ENCODE results near the gene GOLIM4. TPM values are rescaled to one million over a fixed set of nuclear protein-coding genes. Genes with fewer than 3 reads are reported as not detected.
A peak's percentile ranks its signal among the peaks of the same experiment; 100 is the strongest.
"Not testable (repeated sequence)": the region's sequence is repeated elsewhere in the genome, so short reads cannot be mapped to it uniquely, and the experiment has no call there.

GOLIM4 gene
- total RNA-seq, 2 donors from 2014 or later = 3.5 to 6.3 TPM

DNA sequence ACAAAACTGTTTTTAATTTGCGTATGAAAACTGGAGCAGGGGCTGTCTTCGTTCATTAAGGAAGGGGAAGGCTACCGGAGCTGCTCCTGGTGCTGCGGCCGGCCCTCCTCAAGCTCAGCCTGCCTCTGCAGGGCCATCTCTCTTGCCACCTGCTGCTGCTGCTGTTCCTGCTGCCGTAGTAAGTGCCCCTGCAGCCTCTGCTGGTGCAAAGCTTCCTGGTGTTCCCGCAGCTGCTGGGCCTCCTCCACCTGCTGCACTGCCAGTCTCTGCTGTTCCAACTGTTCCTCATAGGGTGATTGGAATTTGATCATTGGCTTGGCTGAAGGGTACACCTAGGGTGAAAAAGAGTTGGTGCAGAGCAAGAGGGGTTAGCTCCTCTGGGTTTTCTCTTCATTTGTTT lies 66.0 kb downstream of the GOLIM4 start:
- ATAC-seq (replicated peaks) = no peak
- Mint-ChIP-seq H3K4me1 (no peaks in the 10 kb centered on the region), H3K36me3 (ENCODE audit: low read depth) (no peaks in the 10 kb centered on the region), H3K9me3 (no peaks in the 10 kb centered on the region), H3K4me3 (no peak overlapping the region), H3K27ac (no peak overlapping the region), H3K27me3 (no peaks in the 10 kb centered on the region)

DNA sequence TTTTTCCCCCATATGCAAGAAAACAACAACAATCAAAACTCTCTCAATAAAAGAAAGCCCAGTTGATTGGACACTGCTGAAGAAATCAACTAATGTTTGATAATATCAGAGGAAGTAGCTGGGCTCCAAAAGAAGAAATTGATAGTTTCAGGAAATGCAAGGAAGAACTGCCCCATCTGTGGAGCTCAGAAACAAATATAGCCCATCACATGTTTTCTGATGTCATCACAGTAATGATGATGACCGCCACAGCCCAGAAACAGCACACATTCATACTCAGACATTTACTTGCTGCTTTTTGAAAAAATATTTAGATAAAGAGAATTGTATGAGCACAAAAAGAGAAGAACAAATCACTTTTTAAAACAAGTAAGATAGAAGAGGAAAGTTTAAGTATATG lies 67.6 kb downstream of the GOLIM4 start:
- H3K36me3 Mint-ChIP-seq (ENCODE audit: low read depth) = no peaks in the 10 kb centered on the region
- H3K27ac Mint-ChIP-seq = no peak overlapping the region

DNA sequence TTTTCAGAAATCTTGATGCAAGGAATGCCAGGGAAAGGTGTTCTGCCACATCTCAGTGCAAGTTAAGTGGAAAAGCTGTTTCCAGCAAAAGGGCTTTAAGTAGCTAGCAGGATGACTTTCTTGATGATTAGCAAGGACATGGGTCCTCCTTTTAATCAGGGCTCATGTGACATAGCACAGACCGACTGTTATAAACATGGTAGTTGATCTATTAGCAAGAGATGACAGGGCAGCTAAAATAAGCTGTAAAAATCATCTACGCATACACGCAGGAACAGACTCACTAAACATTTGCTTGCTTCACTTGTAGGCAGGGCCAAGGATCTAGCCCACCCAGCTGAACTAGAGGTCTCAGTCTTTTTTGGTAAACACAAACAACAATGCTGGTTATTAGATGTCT lies 69.0 kb downstream of the GOLIM4 start:
- no peak overlapping the region for H3K27ac Mint-ChIP-seq
- no peaks in the 10 kb centered on the region for H3K36me3 Mint-ChIP-seq (ENCODE audit: low read depth)
- no peaks in the 10 kb centered on the region for H3K4me1 Mint-ChIP-seq
- H3K27me3 Mint-ChIP-seq = no peaks in the 10 kb centered on the region
- H3K9me3 Mint-ChIP-seq = no peaks in the 10 kb centered on the region
- H3K4me3 Mint-ChIP-seq = no peak overlapping the region
- ATAC-seq (replicated peaks) = no peak

More for the DNA sequence above, 67.6 kb downstream of the GOLIM4 start:
- Mint-ChIP-seq H3K4me1 (no peaks in the 10 kb centered on the region), H3K27me3 (no peaks in the 10 kb centered on the region), H3K9me3 (no peaks in the 10 kb centered on the region), H3K4me3 (no peak overlapping the region)
- ATAC-seq (replicated peaks) = no peak

DNA sequence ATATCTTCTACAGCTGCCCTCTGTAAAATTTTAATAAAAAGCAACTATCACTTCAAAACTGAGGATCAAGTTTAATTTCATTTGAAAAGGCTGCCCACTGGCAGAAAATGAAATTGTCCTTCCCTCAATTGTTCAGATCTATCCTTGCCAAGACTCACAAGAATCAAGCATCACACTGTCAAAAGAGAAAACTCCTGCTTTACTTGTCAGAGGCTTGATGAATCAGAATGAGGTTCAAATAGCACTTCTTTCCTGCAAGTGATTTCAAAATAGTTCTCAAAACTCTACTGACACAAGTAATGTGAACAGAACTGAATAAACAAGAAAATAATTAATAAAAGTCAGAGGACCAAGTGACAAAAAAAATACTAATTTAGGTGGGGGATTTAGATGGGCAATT lies 70.6 kb downstream of the GOLIM4 start:
- peak; percentile 50 for ATAC-seq (replicated peaks)
- no peaks in the 10 kb centered on the region for H3K36me3 Mint-ChIP-seq (ENCODE audit: low read depth)
- H3K27ac Mint-ChIP-seq = peak overlapping the region; percentile 63
- no peaks in the 10 kb centered on the region for H3K27me3 Mint-ChIP-seq
- peak overlapping the region; percentile 55 for H3K4me3 Mint-ChIP-seq
- H3K9me3 Mint-ChIP-seq = no peaks in the 10 kb centered on the region
- no peaks in the 10 kb centered on the region for H3K4me1 Mint-ChIP-seq

DNA sequence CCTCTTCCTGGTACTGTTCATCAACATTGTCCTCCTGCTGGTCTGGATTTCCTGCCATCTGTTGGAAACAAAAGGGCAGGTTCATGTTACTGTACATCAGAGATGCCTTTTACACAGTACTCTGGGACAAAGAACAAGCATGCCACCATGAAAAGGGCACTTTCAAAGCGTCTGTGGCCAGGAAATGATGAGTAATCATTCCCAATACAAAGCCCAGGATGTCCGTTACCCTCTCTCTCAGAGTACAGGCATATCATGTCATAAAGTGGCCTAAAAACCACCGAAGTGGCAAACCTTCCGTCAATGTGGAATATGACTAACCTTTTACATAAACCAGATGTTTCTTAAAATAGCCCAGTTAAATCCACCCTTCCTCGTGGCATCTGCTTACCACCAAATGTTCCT lies 71.2 kb downstream of the GOLIM4 start:
- H3K4me1 Mint-ChIP-seq = no peaks in the 10 kb centered on the region
- H3K27me3 Mint-ChIP-seq = no peaks in the 10 kb centered on the region
- no peaks in the 10 kb centered on the region for H3K9me3 Mint-ChIP-seq
- H3K4me3 Mint-ChIP-seq = peak overlapping the region; percentile 55
- H3K27ac Mint-ChIP-seq = peak overlapping the region; percentile 63
- peak; percentile 93 for ATAC-seq (replicated peaks)
- no peaks in the 10 kb centered on the region for H3K36me3 Mint-ChIP-seq (ENCODE audit: low read depth)

DNA sequence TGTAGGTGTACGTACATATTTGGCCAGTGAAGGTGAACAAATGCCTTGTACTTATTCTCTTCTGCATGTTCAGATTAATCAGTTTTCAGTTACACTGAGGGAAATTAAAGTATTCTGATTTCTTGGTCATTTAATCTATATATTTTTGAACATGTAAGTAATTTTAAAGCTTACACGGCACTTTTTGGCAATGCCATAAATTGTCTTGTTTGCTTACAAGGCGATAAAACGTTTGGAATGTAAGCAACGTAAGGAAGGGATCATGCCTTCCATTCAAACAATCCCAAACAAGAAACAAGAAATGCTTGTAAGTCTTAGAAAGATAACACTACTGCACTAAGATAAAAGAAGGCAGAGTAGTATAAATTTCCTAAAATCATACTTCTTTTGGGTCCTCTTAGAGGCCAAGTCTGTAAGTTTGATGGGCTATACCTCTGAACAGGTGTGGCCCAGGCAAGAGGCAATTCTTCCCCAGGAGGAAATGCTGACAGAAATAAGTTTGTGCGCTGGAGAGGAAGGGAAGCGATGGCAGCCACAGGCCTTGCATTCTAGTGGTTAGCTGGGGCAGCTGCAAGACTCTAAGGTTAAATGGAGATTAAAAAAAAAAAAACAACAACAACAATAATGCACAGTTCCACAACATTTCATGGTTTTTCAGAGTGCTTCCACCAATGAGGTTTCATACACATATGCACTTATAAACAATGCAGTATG lies 73.8 kb downstream of the GOLIM4 start:
- Mint-ChIP-seq H3K9me3 (no peaks in the 10 kb centered on the region), H3K4me1 (no peaks in the 10 kb centered on the region), H3K4me3 (no peak overlapping the region), H3K27me3 (no peaks in the 10 kb centered on the region), H3K27ac (no peak overlapping the region), H3K36me3 (ENCODE audit: low read depth) (no peaks in the 10 kb centered on the region)
- ATAC-seq (replicated peaks) = no peak

DNA sequence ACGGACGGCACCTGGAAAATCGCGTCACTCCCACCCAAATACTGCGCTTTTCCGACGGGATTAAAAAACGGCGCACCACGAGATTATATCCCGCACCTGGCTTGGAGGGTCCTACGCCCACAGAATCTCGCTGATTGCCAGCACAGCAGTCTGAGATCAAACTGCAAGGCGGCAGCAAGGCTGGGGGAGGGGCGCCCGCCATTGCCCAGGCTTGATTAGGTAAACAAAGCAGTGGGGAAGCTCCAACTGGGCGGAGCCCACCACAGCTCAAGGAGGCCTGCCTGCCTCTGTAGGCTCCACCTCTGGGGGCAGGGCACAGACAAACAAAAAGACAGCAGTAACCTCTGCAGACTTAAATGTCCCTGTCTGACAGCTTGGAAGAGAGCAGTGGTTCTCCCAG lies 84.4 kb downstream of the GOLIM4 start:
- not testable (repeated sequence) for H3K4me1 Mint-ChIP-seq; H3K27ac Mint-ChIP-seq; H3K27me3 Mint-ChIP-seq; H3K36me3 Mint-ChIP-seq (ENCODE audit: low read depth); ATAC-seq (replicated peaks); H3K9me3 Mint-ChIP-seq; H3K4me3 Mint-ChIP-seq

DNA sequence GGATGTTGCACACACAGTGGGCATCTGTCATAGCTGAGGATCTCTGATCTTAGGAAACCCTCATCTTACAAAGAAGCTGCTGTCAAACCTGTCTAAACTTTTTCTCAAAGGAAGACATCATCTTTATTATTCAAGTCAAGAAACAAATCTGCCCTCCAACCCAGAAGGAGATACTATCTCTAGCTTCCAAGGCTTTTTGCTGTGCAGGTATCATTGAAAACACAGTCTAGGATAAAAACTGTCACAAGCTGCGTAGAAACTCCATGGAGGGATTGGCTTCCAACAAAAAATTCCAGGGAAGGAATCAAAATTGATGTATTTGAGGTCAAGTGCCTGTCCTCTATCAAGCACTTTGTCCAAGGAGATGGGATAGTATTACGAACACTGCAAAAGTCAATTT lies 89.1 kb downstream of the GOLIM4 start:
- no peaks in the 10 kb centered on the region for H3K36me3 Mint-ChIP-seq (ENCODE audit: low read depth)
- no peak for ATAC-seq (replicated peaks)
- no peaks in the 10 kb centered on the region for H3K4me1 Mint-ChIP-seq
- no peak overlapping the region for H3K27ac Mint-ChIP-seq
- H3K4me3 Mint-ChIP-seq = no peak overlapping the region
- peaks cover 3% of the 10 kb centered on the region for H3K9me3 Mint-ChIP-seq
- H3K27me3 Mint-ChIP-seq = peaks cover 6% of the 10 kb centered on the region

DNA sequence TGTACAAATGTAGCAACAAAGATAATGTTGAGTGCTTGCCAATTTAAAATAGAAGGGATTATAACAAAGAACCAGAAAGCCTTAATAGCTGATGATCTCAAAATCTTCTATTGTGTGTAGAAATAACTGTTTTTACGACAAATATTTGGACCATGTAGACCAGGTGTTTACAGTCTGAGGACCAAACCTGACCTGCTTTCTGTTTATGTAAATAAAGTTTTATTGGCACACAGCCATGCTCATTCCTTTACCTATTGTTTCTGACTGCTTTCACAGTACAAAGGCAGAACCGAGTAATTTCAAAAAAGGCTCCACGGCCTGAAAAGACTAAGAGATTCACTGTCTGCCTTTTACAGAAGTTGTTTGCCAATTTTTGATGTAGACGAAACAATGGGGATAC lies 91.8 kb downstream of the GOLIM4 start:
- no peak overlapping the region for H3K27ac Mint-ChIP-seq
- no peak overlapping the region for H3K4me3 Mint-ChIP-seq
- no peaks in the 10 kb centered on the region for H3K36me3 Mint-ChIP-seq (ENCODE audit: low read depth)
- peaks cover 6% of the 10 kb centered on the region for H3K27me3 Mint-ChIP-seq
- H3K4me1 Mint-ChIP-seq = no peaks in the 10 kb centered on the region
- no peak for ATAC-seq (replicated peaks)
- peaks cover 3% of the 10 kb centered on the region for H3K9me3 Mint-ChIP-seq

DNA sequence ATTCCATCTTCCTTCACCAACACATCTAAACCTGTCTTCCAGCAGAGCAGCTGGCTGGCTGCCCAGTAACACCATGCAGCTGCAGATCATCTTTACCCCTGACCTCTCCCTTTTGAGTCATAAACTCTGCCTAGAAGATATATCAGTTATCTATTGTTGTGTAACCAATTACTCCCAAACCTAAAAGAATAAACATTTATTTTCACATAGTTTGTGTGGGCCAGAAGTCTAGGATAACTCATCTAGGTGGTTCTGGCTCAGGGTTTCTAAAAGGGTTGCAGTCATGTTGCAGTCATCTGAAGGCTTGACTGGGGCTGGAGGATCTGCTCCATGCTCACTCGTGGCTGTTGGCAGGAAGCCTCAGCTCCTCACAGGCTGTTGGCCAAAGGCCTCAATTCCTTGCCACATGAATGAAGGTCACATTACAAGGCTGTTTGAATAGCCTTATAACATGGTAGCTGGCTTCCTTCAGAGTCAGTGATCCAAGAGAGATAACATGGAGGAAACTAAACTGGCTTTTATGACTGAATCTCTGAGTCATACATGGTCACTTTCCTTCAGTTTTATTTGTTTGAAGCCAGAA lies 92.8 kb downstream of the GOLIM4 start:
- H3K4me3 Mint-ChIP-seq = no peak overlapping the region
- peak; percentile 52 for ATAC-seq (replicated peaks)
- peaks cover 3% of the 10 kb centered on the region for H3K9me3 Mint-ChIP-seq
- no peaks in the 10 kb centered on the region for H3K36me3 Mint-ChIP-seq (ENCODE audit: low read depth)
- no peaks in the 10 kb centered on the region for H3K4me1 Mint-ChIP-seq
- H3K27me3 Mint-ChIP-seq = peaks cover 6% of the 10 kb centered on the region
- H3K27ac Mint-ChIP-seq = no peak overlapping the region

DNA sequence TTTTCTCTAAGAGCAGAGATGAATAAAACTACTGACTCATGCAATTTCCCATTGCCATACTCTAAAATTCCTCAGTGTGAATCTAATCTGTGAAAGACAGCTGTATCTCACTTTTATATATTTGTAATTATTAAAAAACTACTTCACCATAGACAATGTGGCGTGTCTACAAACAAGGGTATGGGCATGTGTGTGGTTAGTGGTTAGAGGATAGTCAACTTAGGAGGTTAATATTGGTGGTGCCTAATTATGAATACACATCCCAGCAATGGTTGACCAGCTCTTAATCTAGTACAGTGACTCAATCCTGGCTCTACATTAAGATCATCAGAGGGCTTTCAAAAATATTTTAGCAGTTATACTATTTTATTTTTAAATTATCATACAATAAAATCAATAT lies 94.5 kb downstream of the GOLIM4 start:
- Mint-ChIP-seq H3K9me3 (peaks cover 3% of the 10 kb centered on the region), H3K4me3 (no peak overlapping the region), H3K27me3 (peaks cover 3% of the 10 kb centered on the region), H3K4me1 (no peaks in the 10 kb centered on the region), H3K27ac (no peak overlapping the region), H3K36me3 (ENCODE audit: low read depth) (no peaks in the 10 kb centered on the region)
- ATAC-seq (replicated peaks) = no peak

DNA sequence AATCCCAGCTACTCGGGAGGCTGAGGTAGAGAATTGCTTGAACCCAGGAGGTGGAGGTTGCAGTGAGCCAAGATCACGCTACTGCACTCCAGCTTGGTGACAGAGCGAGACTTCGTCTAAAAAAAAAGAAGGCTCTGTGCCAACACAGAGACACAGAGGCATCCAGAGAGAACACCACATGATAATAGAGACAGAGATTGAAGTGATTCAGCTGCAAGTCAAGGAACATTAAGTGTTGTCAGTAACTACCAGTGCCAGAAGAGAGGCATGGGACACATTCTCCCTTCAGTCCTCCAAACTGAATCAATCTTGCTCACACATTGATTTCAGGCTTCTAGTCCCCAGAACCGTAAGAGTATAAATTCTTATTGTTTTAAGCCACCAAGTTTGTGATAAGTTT lies 97.5 kb downstream of the GOLIM4 start:
- Mint-ChIP-seq H3K4me3 (no peak overlapping the region), H3K27me3 (no peaks in the 10 kb centered on the region), H3K4me1 (no peaks in the 10 kb centered on the region), H3K27ac (no peak overlapping the region), H3K36me3 (ENCODE audit: low read depth) (no peaks in the 10 kb centered on the region), H3K9me3 (no peaks in the 10 kb centered on the region)
- ATAC-seq (replicated peaks) = no peak

DNA sequence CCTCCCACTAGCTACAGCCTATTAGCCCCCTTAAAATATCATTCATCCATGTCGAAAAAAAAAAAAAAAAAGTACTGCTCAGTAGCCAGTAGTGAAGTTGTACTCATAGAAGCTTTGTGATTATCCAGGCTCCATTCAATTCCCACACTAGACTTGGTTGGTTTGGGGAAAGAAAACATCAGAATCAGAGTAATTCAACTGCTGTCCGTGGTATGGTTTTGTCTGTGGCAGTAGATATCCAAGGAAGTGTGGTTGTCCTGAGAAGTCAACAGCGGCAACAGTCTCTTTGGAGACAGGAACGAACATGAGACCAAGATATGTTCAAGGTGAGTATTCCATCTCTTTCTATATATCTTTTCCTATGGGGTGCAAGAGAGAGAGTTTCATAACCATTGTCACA lies 99.2 kb downstream of the GOLIM4 start:
- no peak for ATAC-seq (replicated peaks)
- Mint-ChIP-seq H3K9me3 (no peaks in the 10 kb centered on the region), H3K36me3 (ENCODE audit: low read depth) (no peaks in the 10 kb centered on the region), H3K27me3 (peaks cover 3% of the 10 kb centered on the region), H3K4me3 (no peak overlapping the region), H3K4me1 (no peaks in the 10 kb centered on the region), H3K27ac (no peak overlapping the region)

DNA sequence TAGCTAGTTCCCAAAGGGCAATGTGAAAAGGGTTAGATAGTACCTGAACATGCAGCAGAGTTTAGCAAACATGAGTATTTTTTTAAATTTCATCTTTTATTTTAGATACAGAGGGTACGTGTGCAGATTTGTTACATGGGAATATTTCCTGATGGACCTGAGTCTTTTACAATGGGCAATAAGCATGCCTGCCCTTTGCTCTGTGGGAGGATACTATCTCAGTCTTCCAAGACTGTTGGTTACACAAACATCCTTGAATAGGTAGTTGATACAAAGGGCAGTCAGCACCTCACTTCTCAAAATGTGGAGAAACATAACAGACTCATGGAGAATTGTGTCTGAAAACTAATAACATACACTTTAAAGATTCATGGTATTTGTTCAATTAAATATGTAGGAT lies 103.3 kb downstream of the GOLIM4 start:
- Mint-ChIP-seq H3K9me3 (no peaks in the 10 kb centered on the region), H3K27me3 (peaks cover 3% of the 10 kb centered on the region), H3K4me1 (no peaks in the 10 kb centered on the region), H3K36me3 (ENCODE audit: low read depth) (no peaks in the 10 kb centered on the region), H3K4me3 (no peak overlapping the region), H3K27ac (no peak overlapping the region)
- ATAC-seq (replicated peaks) = no peak

DNA sequence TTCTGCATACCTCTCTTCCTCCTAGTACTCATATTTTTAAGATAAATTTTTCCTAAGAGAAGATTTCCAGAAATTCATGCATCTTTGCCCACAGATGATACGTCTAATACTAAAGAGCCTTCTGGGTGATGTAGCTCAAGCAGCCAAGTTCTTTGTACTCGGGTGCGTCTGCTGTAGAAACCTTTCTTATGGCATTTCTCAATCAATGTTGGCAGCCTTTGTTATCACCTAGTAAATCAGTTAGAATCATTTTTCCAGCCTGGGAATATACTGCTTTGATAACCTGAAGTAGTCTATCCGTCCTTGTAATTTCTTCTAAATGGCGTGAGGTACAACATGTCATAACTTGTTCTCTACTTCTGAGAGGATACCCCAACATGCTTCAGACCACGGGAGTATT lies 104.5 kb downstream of the GOLIM4 start:
- ATAC-seq (replicated peaks) = no peak
- Mint-ChIP-seq H3K4me3 (no peak overlapping the region), H3K27ac (no peak overlapping the region), H3K9me3 (no peaks in the 10 kb centered on the region), H3K36me3 (ENCODE audit: low read depth) (no peaks in the 10 kb centered on the region), H3K27me3 (peaks cover 5% of the 10 kb centered on the region), H3K4me1 (no peaks in the 10 kb centered on the region)
